Neural cell (in vitro differentiated cells): Measurements from ENCODE around the gene LY6G6F. TPM values are rescaled to one million over a fixed set of nuclear protein-coding genes. Genes with fewer than 3 reads are reported as not detected.

Experiments used
- H2AFZ ChIP-seq: fragments of 200-600, 300-800 bp; sonication (generic), shearing (Covaris generic); 2 replicates; pipeline ENCODE4 v1.6.0; 2014; ENCODE audit warnings: low read depth, mild to moderate bottlenecking, antibody characterized with exemption, low read length, moderate library complexity
- H3F3A ChIP-seq: fragments of 200-600 bp; shearing (Covaris generic); 2 replicates; pipeline ENCODE4 v1.6.1; 2016; ENCODE audit warnings: mild to moderate bottlenecking, moderate library complexity, mixed read lengths, antibody characterized with exemption, low read length; ENCODE audit not compliant: insufficient read depth, poor library complexity, severe bottlenecking
- H3K27ac ChIP-seq: fragments of 200-600, 300-800 bp; sonication (generic), shearing (Covaris generic); 2 replicates; pipeline ENCODE4 v1.5.1; 2014; ENCODE audit warnings: mild to moderate bottlenecking, low read length, moderate library complexity
- H3K27me3 ChIP-seq: fragments of 300-800, 200-600 bp; sonication (generic), shearing (Covaris generic); 2 replicates; pipeline ENCODE4 v1.6.0; 2014; ENCODE audit warnings: mild to moderate bottlenecking, low read depth, low read length, moderate library complexity; ENCODE audit not compliant: insufficient read depth
- H3K36me3 ChIP-seq: fragments of 300-800, 200-600 bp; sonication (generic), shearing (Covaris generic); 2 replicates; pipeline ENCODE4 v1.5.1; 2014; ENCODE audit warnings: mild to moderate bottlenecking, antibody characterized with exemption, low read length, moderate library complexity; ENCODE audit not compliant: insufficient read depth
- H3K4me2 ChIP-seq: fragments of 300-800, 200-600 bp; sonication (generic), shearing (Covaris generic); 2 replicates; pipeline ENCODE4 v1.6.0; 2014; ENCODE audit warnings: mild to moderate bottlenecking, low read length
- H3K4me3 ChIP-seq: fragments of 300-800, 200-600 bp; sonication (generic), shearing (Covaris generic); 2 replicates; pipeline ENCODE4 v1.5.1; 2014; ENCODE audit warnings: mild to moderate bottlenecking, low read length, moderate library complexity
- H3K79me2 ChIP-seq: fragments of 200-600 bp; shearing (Covaris generic); replicated peaks from 2 replicates; pipeline ENCODE4 v1.6.0; 2014; ENCODE audit warnings: mild to moderate bottlenecking, low read length, moderate library complexity; ENCODE audit not compliant: insufficient read depth
- H3K9ac ChIP-seq: fragments of 300-800, 200-600 bp; sonication (generic), shearing (Covaris generic); 2 replicates; pipeline ENCODE4 v1.6.1; 2016; ENCODE audit warnings: mild to moderate bottlenecking, low read length, mixed read lengths
- H3K9me2 ChIP-seq: fragments of 200-600 bp; shearing (Covaris generic); 2 replicates; pipeline ENCODE4 v1.6.1; 2016; ENCODE audit warnings: mild to moderate bottlenecking, low read length, mixed read lengths; ENCODE audit not compliant: insufficient read depth
- H3K9me3 ChIP-seq: fragments of 200-600, 300-800 bp; sonication (generic), shearing (Covaris generic); 2 replicates; pipeline ENCODE4 v1.6.1; 2016; ENCODE audit warnings: mild to moderate bottlenecking, mixed run types, low read length, moderate library complexity, mixed read lengths
- H4K20me1 ChIP-seq: fragments of 200-600 bp; shearing (Covaris generic); 2 replicates; pipeline ENCODE4 v1.6.1; 2016; ENCODE audit warnings: mild to moderate bottlenecking, mixed run types; ENCODE audit not compliant: insufficient read depth
- CTCF ChIP-seq: fragments of 450-650 bp; IDR thresholded peaks from 2 replicates; pipeline ENCODE4 v1.5.1; 2014; ENCODE audit warnings: antibody characterized with exemption, mild to moderate bottlenecking, moderate library complexity; ENCODE audit not compliant: poor library complexity, severe bottlenecking
- EP300 ChIP-seq: fragments of 450-650 bp; conservative IDR thresholded peaks from 2 replicates; pipeline ENCODE4 v1.6.1; 2014; ENCODE audit warnings: antibody characterized with exemption, mild to moderate bottlenecking, moderate library complexity; ENCODE audit not compliant: poor library complexity, severe bottlenecking
- EZH2 ChIP-seq: fragments of 200-600, 300-800 bp; shearing (Covaris generic), sonication (generic); IDR thresholded peaks from 2 replicates; pipeline ENCODE4 v1.6.1; 2014; ENCODE audit warnings: antibody characterized with exemption, low read length, borderline replicate concordance, mild to moderate bottlenecking; ENCODE audit not compliant: insufficient read depth, poor library complexity, severe bottlenecking
- MXI1 ChIP-seq: fragments of 450-650 bp; conservative IDR thresholded peaks from 2 replicates; pipeline ENCODE4 v1.6.1; 2014; ENCODE audit warnings: antibody characterized with exemption, mild to moderate bottlenecking; ENCODE audit not compliant: poor library complexity, severe bottlenecking
- POLR2AphosphoS5 ChIP-seq: IDR thresholded peaks from 2 replicates; pipeline ENCODE4 v1.6.1; 2012
- RAD21 ChIP-seq: fragments of 450-650 bp; conservative IDR thresholded peaks from 2 replicates; pipeline ENCODE4 v1.6.1; 2014; ENCODE audit warnings: antibody characterized with exemption, mild to moderate bottlenecking, moderate library complexity
- REST ChIP-seq: IDR thresholded peaks from 2 replicates; pipeline ENCODE4 v1.6.1; 2012; ENCODE audit warnings: borderline replicate concordance
- SMC3 ChIP-seq: fragments of 450-650 bp; conservative IDR thresholded peaks from 2 replicates; pipeline ENCODE4 v1.6.1; 2014; ENCODE audit warnings: antibody characterized with exemption, mild to moderate bottlenecking, moderate library complexity; ENCODE audit not compliant: poor library complexity
- TAF1 ChIP-seq: IDR thresholded peaks from 2 replicates; pipeline ENCODE4 v1.6.1; 2012; ENCODE audit warnings: low read depth
- polyA plus RNA-seq: library from polyadenylated mRNA; depleted of rRNA; stranded (reverse); fragments of >200 nt; gene quantifications from 2 replicates; pipeline ENCODE4 v1.2.3, GENCODE V29; 2014

Gene LY6G6F
- polyA plus RNA-seq, 1 donor from 2014 or later, result not detected

GRCh38 chr6:31683591-31683990 lies 23.1 kb upstream of the LY6G6F start:
- Histone ChIP-seq H2AFZ (no peak overlapping the region), H3K27me3 (no peaks in the 10 kb centered on the region), H3K36me3 (peaks cover 4% of the 10 kb centered on the region), H3K9me2 (no peaks in the 10 kb centered on the region), H3K79me2 (no peaks in the 10 kb centered on the region), H3K4me3 (peak overlapping the region; percentile 34), H3K4me2 (no peak overlapping the region), H4K20me1 (no peaks in the 10 kb centered on the region), H3K27ac (peak overlapping the region; percentile 53), H3K9me3 (no peaks in the 10 kb centered on the region), H3K9ac (peak overlapping the region; percentile 46), H3F3A (no peaks in the 10 kb centered on the region)
- no peak for TF ChIP-seq REST
- no peak for TF ChIP-seq RAD21
- TF ChIP-seq TAF1, result no peak
- TF ChIP-seq POLR2AphosphoS5, result no peak
- no peak for TF ChIP-seq EP300
- no peak for TF ChIP-seq CTCF
- TF ChIP-seq SMC3, result no peak
- no peak for TF ChIP-seq EZH2

GRCh38 chr6:31686483-31686882 lies 20.2 kb upstream of the LY6G6F start:
- no peaks in the 10 kb centered on the region for H3K9me2 ChIP-seq
- H3K4me3 ChIP-seq, result no peak overlapping the region
- H2AFZ ChIP-seq, result no peak overlapping the region
- peaks cover 4% of the 10 kb centered on the region for H3K36me3 ChIP-seq
- H3K9ac ChIP-seq, result no peak overlapping the region
- no peaks in the 10 kb centered on the region for H3K79me2 ChIP-seq
- H3K27ac ChIP-seq, result no peak overlapping the region
- H3F3A ChIP-seq, result no peaks in the 10 kb centered on the region
- TF ChIP-seq CTCF, result no peak
- TF ChIP-seq SMC3, result no peak
- no peak for TF ChIP-seq EP300
- no peak for TF ChIP-seq EZH2
- no peak for TF ChIP-seq TAF1
- TF ChIP-seq MXI1, result no peak
- no peak for TF ChIP-seq RAD21
- no peak for TF ChIP-seq REST
- H3K4me2 ChIP-seq, result no peak overlapping the region
- H3K9me3 ChIP-seq, result no peaks in the 10 kb centered on the region
- H4K20me1 ChIP-seq, result no peaks in the 10 kb centered on the region
- H3K27me3 ChIP-seq, result no peaks in the 10 kb centered on the region
